Neural progenitor cell (in vitro differentiated cells): ENCODE results near the gene RAB35. TPM values are rescaled to one million over a fixed set of nuclear protein-coding genes. Genes with fewer than 3 reads are reported as not detected.

Source experiments
- DNase-seq: peaks from one replicate; pipeline ENCODE4 v3.0.0-alpha.2; 2016; ENCODE audit warnings: low spot score
- H2AFZ ChIP-seq: fragments of 200-600 bp; sonication (generic); replicated peaks from 2 replicates; pipeline ENCODE4 v1.6.1; 2016; ENCODE audit warnings: antibody characterized with exemption
- H3F3A ChIP-seq: fragments of 200-600 bp; sonication (generic); 2 replicates; pipeline ENCODE4 v1.6.1; 2016; ENCODE audit warnings: antibody characterized with exemption, low read depth
- H3K27ac ChIP-seq: fragments of 200-600 bp; sonication (generic); 2 replicates; pipeline ENCODE4 v1.5.1; 2016; ENCODE audit warnings: mild to moderate bottlenecking
- H3K27me3 ChIP-seq: fragments of 200-600 bp; sonication (generic); 2 replicates; pipeline ENCODE4 v1.6.1; 2016; ENCODE audit warnings: mild to moderate bottlenecking, moderate library complexity
- H3K36me3 ChIP-seq: fragments of 200-600 bp; sonication (generic); 2 replicates; pipeline ENCODE4 v1.5.1; 2016
- H3K4me1 ChIP-seq: fragments of 200-600 bp; sonication (generic); 2 replicates; pipeline ENCODE4 v1.6.1; 2016; ENCODE audit warnings: mixed run types
- H3K4me2 ChIP-seq: fragments of 200-600 bp; sonication (generic); 2 replicates; pipeline ENCODE4 v1.6.1; 2016
- H3K4me3 ChIP-seq: fragments of 200-600 bp; sonication (generic); 2 replicates; pipeline ENCODE4 v1.5.1; 2016
- H3K79me2 ChIP-seq: fragments of 200-600 bp; sonication (generic); 2 replicates; pipeline ENCODE4 v1.6.1; 2016; ENCODE audit warnings: low read depth
- H3K9ac ChIP-seq: fragments of 200-600 bp; sonication (generic); 2 replicates; pipeline ENCODE4 v1.6.1; 2016
- H3K9me3 ChIP-seq: fragments of 200-600 bp; sonication (generic); 2 replicates; pipeline ENCODE4 v1.5.1; 2016; ENCODE audit warnings: low read depth
- H4K20me1 ChIP-seq: fragments of 200-600 bp; sonication (generic); 2 replicates; pipeline ENCODE4 v1.6.1; 2016; ENCODE audit warnings: low read depth
- H3K27ac Mint-ChIP-seq: 3 replicates; pipeline ENCODE4 v1.8.0; 2021; ENCODE audit warnings: mixed read lengths
- H3K27me3 Mint-ChIP-seq: 2 replicates; pipeline ENCODE4 v1.8.0; 2022; ENCODE audit warnings: low read depth, mild to moderate bottlenecking, inconsistent platforms, moderate library complexity, mixed read lengths; ENCODE audit not compliant: insufficient read depth
- H3K36me3 Mint-ChIP-seq: 3 replicates; pipeline ENCODE4 v1.8.0; 2021; ENCODE audit warnings: mixed read lengths
- H3K4me1 Mint-ChIP-seq: 3 replicates; pipeline ENCODE4 v1.8.0; 2021; ENCODE audit warnings: mixed read lengths
- H3K4me3 Mint-ChIP-seq: 3 replicates; pipeline ENCODE4 v1.8.0; 2021; ENCODE audit warnings: mild to moderate bottlenecking, moderate library complexity, mixed read lengths
- H3K9me3 Mint-ChIP-seq: 3 replicates; pipeline ENCODE4 v1.8.0; 2020; ENCODE audit warnings: mixed read lengths
- CTCF ChIP-seq: fragments of 200-600 bp; sonication (generic); IDR thresholded peaks from 2 replicates; pipeline ENCODE4 v1.5.1; 2017; ENCODE audit warnings: antibody characterized with exemption, mild to moderate bottlenecking
- EZH2 ChIP-seq: fragments of 200-600 bp; sonication (generic); IDR thresholded peaks from 2 replicates; pipeline ENCODE4 v1.6.1; 2017; ENCODE audit warnings: antibody characterized with exemption, mild to moderate bottlenecking, moderate library complexity
- EZH2phosphoT487 ChIP-seq: fragments of 200-600 bp; sonication (generic); IDR thresholded peaks from 2 replicates; pipeline ENCODE4 v1.6.1; 2017; ENCODE audit warnings: antibody characterized with exemption
- total RNA-seq: library from RNA; depleted of rRNA; stranded (reverse); fragments of >200 nt; gene quantifications from 2 replicates; pipeline ENCODE4 v1.2.3, GENCODE V29; 2015; ENCODE audit warnings: low replicate concordance

Gene RAB35
- total RNA-seq, 1 donor from 2014 or later, result 17.5 TPM

DNA sequence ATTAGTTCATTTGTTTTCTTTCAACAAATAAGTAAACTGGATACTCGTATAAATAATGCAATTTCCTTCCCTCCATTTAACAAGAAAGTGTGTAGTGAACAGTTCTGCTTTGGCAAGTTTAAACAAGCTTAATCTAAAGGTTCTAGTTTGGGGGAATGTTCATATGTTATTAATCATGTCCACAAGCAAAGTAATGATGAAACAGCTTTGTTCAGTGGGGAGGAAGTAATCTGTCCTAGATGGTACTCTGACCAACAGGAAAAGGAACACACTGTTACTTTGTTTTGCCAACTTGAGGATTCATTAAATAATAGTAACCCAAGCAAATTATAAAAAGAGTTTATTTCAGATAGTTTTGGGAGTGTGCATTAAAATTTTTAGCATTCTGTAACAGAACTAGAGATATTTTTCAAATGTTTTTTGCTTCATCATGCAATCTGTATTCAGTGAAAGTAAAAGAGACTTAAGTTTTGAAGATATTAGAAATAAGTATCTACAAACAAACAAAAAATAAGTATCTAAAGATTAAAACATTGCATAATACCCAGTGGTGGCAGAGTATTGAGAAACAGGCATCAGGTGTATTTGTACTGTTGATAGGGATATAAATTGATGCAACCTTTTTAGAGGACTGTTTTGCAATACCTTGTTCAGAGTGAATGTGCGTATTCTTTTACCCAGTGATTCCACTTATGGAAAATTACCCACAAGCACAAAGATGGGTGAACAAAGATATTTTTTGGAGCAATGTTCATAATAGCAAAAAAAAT, 61.1 kb downstream of the RAB35 start:
- no peak overlapping the region for H3K4me3 Mint-ChIP-seq
- no peak overlapping the region for H3K27ac ChIP-seq
- no peak overlapping the region for H3K9ac ChIP-seq
- peaks cover 2% of the 10 kb centered on the region for H3K9me3 Mint-ChIP-seq
- no peak overlapping the region for H3K4me3 ChIP-seq
- no peak overlapping the region for H3K4me2 ChIP-seq
- H3K36me3 ChIP-seq, result no peaks in the 10 kb centered on the region
- H3K36me3 Mint-ChIP-seq, result no peaks in the 10 kb centered on the region
- H4K20me1 ChIP-seq, result no peaks in the 10 kb centered on the region
- H3K27me3 Mint-ChIP-seq, result peaks cover 2% of the 10 kb centered on the region
- H3K27me3 ChIP-seq, result no peaks in the 10 kb centered on the region
- no peak overlapping the region for H3K27ac Mint-ChIP-seq
- no peak for DNase-seq
- peaks cover 7% of the 10 kb centered on the region for H3K4me1 Mint-ChIP-seq
- H3K4me1 ChIP-seq, result no peaks in the 10 kb centered on the region
- H3K9me3 ChIP-seq, result no peaks in the 10 kb centered on the region
- no peaks in the 10 kb centered on the region for H3F3A ChIP-seq
- no peaks in the 10 kb centered on the region for H3K79me2 ChIP-seq
- H2AFZ ChIP-seq, result no peak overlapping the region
- TF ChIP-seq EZH2 (no peak), CTCF (no peak), EZH2phosphoT487 (no peak)

GRCh38 chr12:120054293-120054692, 62.3 kb downstream of the RAB35 start:
- H3K27ac Mint-ChIP-seq, result no peak overlapping the region
- Histone ChIP-seq H3K4me2 (no peak overlapping the region), H4K20me1 (no peaks in the 10 kb centered on the region), H3K27ac (no peak overlapping the region), H3K4me3 (no peak overlapping the region), H3K9ac (no peak overlapping the region), H3K4me1 (no peaks in the 10 kb centered on the region), H2AFZ (no peak overlapping the region), H3K9me3 (no peaks in the 10 kb centered on the region), H3F3A (no peaks in the 10 kb centered on the region), H3K79me2 (no peaks in the 10 kb centered on the region), H3K27me3 (no peaks in the 10 kb centered on the region), H3K36me3 (no peaks in the 10 kb centered on the region)
- H3K4me1 Mint-ChIP-seq, result peaks cover 7% of the 10 kb centered on the region
- TF ChIP-seq CTCF (no peak), EZH2phosphoT487 (no peak), EZH2 (no peak)
- no peaks in the 10 kb centered on the region for H3K36me3 Mint-ChIP-seq
- no peak for DNase-seq
- peaks cover 2% of the 10 kb centered on the region for H3K27me3 Mint-ChIP-seq
- H3K4me3 Mint-ChIP-seq, result no peak overlapping the region
- H3K9me3 Mint-ChIP-seq, result peaks cover 2% of the 10 kb centered on the region

GRCh38 chr12:120051535-120051934, 65.0 kb downstream of the RAB35 start:
- no peak overlapping the region for H2AFZ ChIP-seq
- no peak overlapping the region for H3K4me2 ChIP-seq
- Mint-ChIP-seq H3K4me3 (no peak overlapping the region), H3K9me3 (peaks cover 2% of the 10 kb centered on the region), H3K27ac (no peak overlapping the region), H3K27me3 (no peaks in the 10 kb centered on the region), H3K4me1 (peaks cover 10% of the 10 kb centered on the region), H3K36me3 (no peaks in the 10 kb centered on the region)
- TF ChIP-seq EZH2 (no peak), EZH2phosphoT487 (no peak), CTCF (no peak)
- DNase-seq, result no peak
- H3K4me1 ChIP-seq, result peaks cover 6% of the 10 kb centered on the region
- no peaks in the 10 kb centered on the region for H4K20me1 ChIP-seq
- no peak overlapping the region for H3K27ac ChIP-seq
- no peaks in the 10 kb centered on the region for H3K79me2 ChIP-seq
- no peak overlapping the region for H3K9ac ChIP-seq
- no peaks in the 10 kb centered on the region for H3F3A ChIP-seq
- H3K4me3 ChIP-seq, result no peak overlapping the region
- no peaks in the 10 kb centered on the region for H3K9me3 ChIP-seq
- H3K27me3 ChIP-seq, result no peaks in the 10 kb centered on the region
- no peaks in the 10 kb centered on the region for H3K36me3 ChIP-seq
